ENCODE data around the gene LRIF1.

- TF ChIP-seq POLR2A (IDR thresholded peaks at IDR 0.05) = no peak
- no peak for TF ChIP-seq CTCF (IDR thresholded peaks at IDR 0.05 in 8 of 11, conservative IDR thresholded peaks at IDR 0.05 in 3 of 11)
Observed at GRCh38 chr1:110921953-110922352, 41.8 kb downstream of the LRIF1 start.

Data from spleen (tissue), 7 donors.